Pancreas (tissue), 10 donors: ENCODE results near the gene SPTB. TPM values are rescaled to one million over a fixed set of nuclear protein-coding genes. Genes with fewer than 3 reads are reported as not detected.

Source experiments
- ATAC-seq, 4 donors: fragments of 200-7000 bp; cut with Tn5 transposase; one replicate each; pipeline versions ENCODE4 v1.8.0 to v1.9.1; 2020; ENCODE audit warnings: mild to moderate bottlenecking in 4 of 4, moderate library complexity in 4 of 4
- DNase-seq, 6 donors: peaks; one replicate each; pipeline ENCODE4 v3.0.0-alpha.2; 2020
- FAIRE-seq: peaks from 2 replicates; lab custom pipeline; 2012; peaks lifted over from hg19 to GRCh38; lab: Jason Lieb, UNC
- H3K27ac ChIP-seq, 4 donors: fragments of 200-600 bp; sonication (generic); 1 replicate in 3 of 4; 2 replicates in 1 of 4; pipeline versions ENCODE4 v1.5.0 to v1.8.0; 2020
- H3K27me3 ChIP-seq, 4 donors: fragments of 200-600 bp; one replicate each; pipeline ENCODE4 v1.8.0; 2021
- H3K36me3 ChIP-seq, 3 donors: fragments of 200-600 bp; sonication (generic) in 1 of 3; one replicate each; pipeline versions ENCODE4 v1.5.0 to v1.8.0; 2020 to 2021
- H3K4me1 ChIP-seq, 3 donors: fragments of 200-600 bp; one replicate each; pipeline ENCODE4 v1.8.0; 2021
- H3K4me3 ChIP-seq, 4 donors: fragments of 200-600 bp; sonication (generic) in 2 of 4; one replicate each; pipeline versions ENCODE4 v1.5.0 to v1.8.0; 2020 to 2021
- H3K9me3 ChIP-seq, 4 donors: fragments of 200-600 bp; one replicate each; pipeline ENCODE4 v1.8.0; 2021
- CTCF ChIP-seq, 4 donors: fragments of 200-600 bp; sonication (generic) in 3 of 4; IDR thresholded peaks; one replicate each; pipeline versions ENCODE4 v1.5.0 to v1.8.0; 2021; ENCODE audit warnings: antibody characterized with exemption in 4 of 4
- WGBS, 2 donors: extraction: QIAGEN DNeasy Blood & Tissue Kit; methylation state at CpG; one replicate each; pipeline ENCODE4 v1.1.7; 2013; 5-methylcytosine and 5-hydroxymethylcytosine counted together
- intact Hi-C, 3 donors: fragments of 100-400 bp; cut with DNase I; formaldehyde crosslinking; loops; one replicate each; pipeline versions ENCODE4 v1.11.1 to v1.14.2; 2022
- polyA plus RNA-seq, 2 donors: library from polyadenylated mRNA; stranded (reverse); fragments of 200-250 nt; gene quantifications; one replicate each; pipeline ENCODE4 v1.2.3, GENCODE V29; 2013
- total RNA-seq, 6 donors: library from RNA; stranded (reverse); fragmentation: NEBNext Ultra II Directional in 4 of 6; extraction: Animal tissue kit (Norgen Biotek cat#: 25700) in 4 of 6; gene quantifications; one replicate each; pipeline versions ENCODE4 v1.2.1 to v1.2.4, GENCODE V29; 2021 to 2023
- donor health status: healthy with polysubstance abuse.
- donor health status: DM: no; HTN: no; CAD: no; lungs with moderate emphysema.
- donor health status: DM: no; HTN: no; CAD: no.
- donor health status: control.
- donor health status: control.
- donor health status: Bipolar disorder and iron deficiency.
- donor health status: DM: yes; HTN: yes; CAD: no.
- donor health status: DM: no; HTN: no; CAD: no.
- donor health status: DM: no; HTN: no; CAD: no.
- donor health status: DM: yes; HTN: yes; CAD: no.

The SPTB gene
- total and polyA plus RNA-seq, 8 donors, result 0.73 to 6.5 (median 2.8) TPM

DNA sequence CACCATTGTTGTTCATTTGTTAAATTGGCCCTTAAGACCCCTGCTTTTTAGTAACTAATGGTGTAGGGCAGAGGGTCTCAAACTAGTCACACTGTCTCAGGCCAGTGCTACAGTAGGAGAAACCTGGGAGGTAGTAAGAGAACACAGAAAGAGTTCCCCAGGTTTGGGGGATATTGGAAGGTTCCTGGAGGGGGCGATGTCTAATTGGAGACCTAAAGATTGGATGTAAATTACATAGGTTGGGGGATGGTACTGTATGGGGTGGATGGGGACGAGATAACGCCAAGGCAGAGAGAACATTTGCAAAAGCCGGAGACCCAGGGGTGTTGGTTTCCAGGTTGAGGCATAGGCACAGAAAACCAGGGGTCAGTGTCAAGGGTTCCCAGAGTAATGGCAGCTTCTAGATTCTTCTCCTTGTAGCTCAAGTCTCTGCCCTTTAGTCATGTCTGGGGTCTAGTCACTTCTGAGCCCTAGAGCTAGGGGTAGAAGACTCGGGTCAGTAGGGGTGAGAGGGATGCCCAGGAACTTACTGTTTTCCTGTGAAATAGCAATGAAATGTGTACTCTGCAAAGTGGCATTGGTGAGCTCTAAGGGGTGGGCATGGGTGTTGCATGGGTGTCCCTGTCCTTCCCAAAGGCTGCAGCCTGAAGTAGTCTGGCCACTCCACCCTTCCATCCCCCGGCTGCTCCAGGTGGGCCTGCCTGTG lies 153.7 kb downstream of the SPTB start:
- no peak for FAIRE-seq
- ATAC-seq, result no peak
- H3K27ac ChIP-seq, result peak overlapping the region; percentile 4 to 78 (median 44)
- intact Hi-C loops, result no loop called here
- no peak overlapping the region for H3K4me3 ChIP-seq
- WGBS, 2 donors, result 59 to 70% methylated on average over 6 of the region's 6 CpGs
- H3K27me3 ChIP-seq, result no peaks in the 10 kb centered on the region
- DNase-seq, result peak in 1 of 6 donors; percentile 23
- H3K4me1 ChIP-seq, result peaks cover 30 to 61% (median 46%) of the 10 kb centered on the region in 3 donors
- peaks cover 0 to 27% (median 4%) of the 10 kb centered on the region in 3 donors for H3K36me3 ChIP-seq
- no peaks in the 10 kb centered on the region for H3K9me3 ChIP-seq
- TF ChIP-seq CTCF (IDR thresholded peaks at IDR 0.05), result no peak

GRCh38 chr14:64725261-64725815 lies 154.4 kb downstream of the SPTB start:
- ATAC-seq (no peak), FAIRE-seq (no peak), DNase-seq (peak in 2 of 6 donors; percentile 26 to 44)
- Histone ChIP-seq H3K4me3 (no peak overlapping the region), H3K27me3 (no peaks in the 10 kb centered on the region), H3K36me3 (peaks cover 0 to 21% (median 4%) of the 10 kb centered on the region in 3 donors), H3K27ac (peak overlapping the region in 3 of 4 donors; percentile 4 to 78 (median 60)), H3K4me1 (peaks cover 37 to 68% (median 52%) of the 10 kb centered on the region in 3 donors), H3K9me3 (no peaks in the 10 kb centered on the region)
- 30 to 40% methylated on average over 3 of the region's 3 CpGs for WGBS, 2 donors
- intact Hi-C loops, result no loop called here
- no peak for TF ChIP-seq CTCF (IDR thresholded peaks at IDR 0.05)

GRCh38 chr14:64724578-64724930 lies 155.2 kb downstream of the SPTB start:
- no peak overlapping the region for H3K4me3 ChIP-seq

DNA sequence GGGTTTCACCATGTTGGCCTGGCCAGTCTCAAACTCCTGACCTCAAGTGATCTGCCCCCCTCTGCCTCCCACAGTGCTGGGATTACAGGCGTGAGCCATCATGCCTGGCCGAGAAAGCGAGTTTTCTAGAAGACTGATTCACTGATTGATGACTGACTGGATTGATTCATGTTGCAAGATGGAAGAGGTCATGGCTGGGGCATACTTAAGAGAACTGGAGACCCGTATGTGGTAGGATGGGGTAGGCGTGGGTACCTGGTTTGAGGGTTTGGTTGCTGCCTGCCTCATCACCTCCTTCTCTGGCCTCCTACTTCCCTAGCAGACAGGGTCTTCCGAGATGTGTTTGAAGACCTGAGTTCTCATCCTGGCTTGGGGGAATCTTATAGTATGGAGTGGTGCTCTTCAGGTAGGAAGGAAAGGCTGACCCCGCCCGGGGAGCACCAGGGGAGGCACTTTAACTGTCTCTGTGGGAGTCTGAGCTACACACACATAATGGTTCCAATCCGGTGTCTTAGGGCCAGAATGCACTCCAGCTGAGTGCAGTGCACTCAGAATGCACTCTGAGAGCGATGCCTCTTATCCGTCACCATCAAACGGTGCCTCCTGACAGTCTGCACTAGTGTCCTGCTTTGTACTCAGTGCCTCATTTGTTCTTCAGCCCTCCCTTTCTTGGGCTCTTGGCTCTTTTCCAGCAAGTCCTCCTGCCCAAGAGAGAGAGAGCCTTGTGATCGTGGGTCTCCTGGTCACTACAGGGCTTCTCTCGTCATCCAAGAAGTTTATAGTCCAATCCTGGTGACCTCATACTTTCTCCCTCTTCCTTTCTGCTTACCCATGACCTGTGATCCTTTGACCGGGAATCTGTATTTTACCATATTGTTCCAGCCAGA lies 155.8 kb downstream of the SPTB start:
- H3K9me3 ChIP-seq, result no peaks in the 10 kb centered on the region
- no peak overlapping the region for H3K4me3 ChIP-seq
- H3K27me3 ChIP-seq, result no peaks in the 10 kb centered on the region
- H3K4me1 ChIP-seq, result peaks cover 51 to 82% (median 67%) of the 10 kb centered on the region in 3 donors
- H3K36me3 ChIP-seq, result peaks cover 0 to 14% (median 4%) of the 10 kb centered on the region in 3 donors
- 72% methylated on average over 15 of the region's 15 CpGs for WGBS, 2 donors
- H3K27ac ChIP-seq, result peak overlapping the region in 2 of 4 donors; percentile 60 to 94
- no peak for TF ChIP-seq CTCF (IDR thresholded peaks at IDR 0.05)
- ATAC-seq (no peak), FAIRE-seq (no peak), DNase-seq (peak in 1 of 6 donors; percentile 32)
- intact Hi-C loops, result no loop called here

More at GRCh38 chr14:64724578-64724930, 155.2 kb downstream of the SPTB start:
- intact Hi-C loops, result no loop called here
- 66 to 75% methylated on average over 1 of the region's 1 CpG for WGBS, 2 donors
- no peak for FAIRE-seq
- Histone ChIP-seq H3K9me3 (no peaks in the 10 kb centered on the region), H3K27ac (peak overlapping the region in 2 of 4 donors; percentile 60 to 78), H3K4me1 (peaks cover 44 to 76% (median 60%) of the 10 kb centered on the region in 3 donors), H3K27me3 (no peaks in the 10 kb centered on the region), H3K36me3 (peaks cover 0 to 20% (median 4%) of the 10 kb centered on the region in 3 donors)
- no peak for TF ChIP-seq CTCF (IDR thresholded peaks at IDR 0.05)
- ATAC-seq, result no peak
- peak in 2 of 6 donors; percentile 22 to 51 for DNase-seq
